H1 (cell line): ENCODE data around the gene GJB1. TPM values are rescaled to one million over a fixed set of nuclear protein-coding genes. Genes with fewer than 3 reads are reported as not detected.

Experiments
- ASH2L ChIP-seq: fragments of 200-600, 300-600 bp; sonication (generic); IDR thresholded peaks from one replicate; pipeline ENCODE4 v1.7.1; 2017; ENCODE audit warnings: low read length
- BRCA1 ChIP-seq: IDR thresholded peaks from 2 replicates; pipeline ENCODE4 v1.6.1; 2012; ENCODE audit warnings: low read depth, low read length, improper control_type of control experiment
- CHD2 ChIP-seq: IDR thresholded peaks from 2 replicates; pipeline ENCODE4 v1.6.1; 2012; ENCODE audit warnings: low read length, improper control_type of control experiment
- PHF8 ChIP-seq: fragments of 200-600 bp; sonication (generic); conservative IDR thresholded peaks from 2 replicates; pipeline ENCODE4 v1.7.1; 2012; ENCODE audit warnings: low read depth, mild to moderate bottlenecking, inconsistent platforms, low read length, moderate library complexity
- POLR2A ChIP-seq, 2 experiments: IDR thresholded peaks; 1 replicate in 1 of 2; 2 replicates in 1 of 2; pipeline ENCODE4 v1.6.1; 2011; ENCODE audit warnings: low read depth in 2 of 2, low read length in 2 of 2, mild to moderate bottlenecking in 2 of 2; ENCODE audit errors: control extremely low read depth in 1 of 2
- RXRA ChIP-seq: IDR thresholded peaks from 2 replicates; pipeline ENCODE4 v1.6.1; 2011; ENCODE audit warnings: low read depth, mild to moderate bottlenecking, low read length, moderate library complexity; ENCODE audit not compliant: insufficient read depth
- SP2 ChIP-seq: IDR thresholded peaks from 2 replicates; pipeline ENCODE4 v1.6.1; 2012; ENCODE audit warnings: mild to moderate bottlenecking, low read length, inconsistent platforms
- SUZ12 ChIP-seq: fragments of 200-600 bp; sonication (generic); IDR thresholded peaks from 2 replicates; pipeline ENCODE4 v1.6.1; 2012; ENCODE audit warnings: mild to moderate bottlenecking, inconsistent platforms, low read length, moderate library complexity, mixed read lengths
- TAF1 ChIP-seq: IDR thresholded peaks from 2 replicates; pipeline ENCODE4 v1.6.1; 2011; ENCODE audit warnings: mild to moderate bottlenecking, low read depth, low read length
- TEAD4 ChIP-seq: IDR thresholded peaks from 2 replicates; pipeline ENCODE4 v1.6.1; 2012; ENCODE audit warnings: low read depth, low read length, inconsistent platforms, mixed read lengths
- polyA plus RNA-seq, 7 experiments: library from polyadenylated mRNA; depleted of rRNA in 3 of 7; stranded (reverse) in 5 of 7; unstranded in 2 of 7; fragments of >200 nt in 5 of 7; fragments of 200-250 nt in 2 of 7; gene quantifications; 1 replicate in 5 of 7; 2 replicates in 1 of 7; 4 replicates in 1 of 7; pipeline versions ENCODE4 v1.2.1 to v1.2.3, GENCODE V29; 2011 to 2013; ENCODE audit warnings: missing spikeins in 2 of 7, mixed read lengths in 2 of 7
- total RNA-seq: library from RNA; stranded (reverse); fragmentation: NEBNext Ultra II Directional; extraction: Animal tissue kit (Norgen Biotek cat#: 25700); gene quantifications from 2 replicates; pipeline ENCODE4 v1.2.1, GENCODE V29; 2021
- TF ChIP-seq, protein P1 (sequence below): fragments of 300-600 bp; sonication (generic); IDR thresholded peaks from 2 replicates; pipeline ENCODE4 v1.7.1; 2012; ENCODE audit warnings: low read length, moderate library complexity, mild to moderate bottlenecking, inconsistent platforms; ENCODE audit not compliant: insufficient replicate concordance

GJB1 gene
- total and polyA plus RNA-seq, 2 of the 8 experiments (the other 6 are each of a cell fraction or from before 2014, with no cell fraction given), result 0.14 TPM; not detected in 1

DNA sequence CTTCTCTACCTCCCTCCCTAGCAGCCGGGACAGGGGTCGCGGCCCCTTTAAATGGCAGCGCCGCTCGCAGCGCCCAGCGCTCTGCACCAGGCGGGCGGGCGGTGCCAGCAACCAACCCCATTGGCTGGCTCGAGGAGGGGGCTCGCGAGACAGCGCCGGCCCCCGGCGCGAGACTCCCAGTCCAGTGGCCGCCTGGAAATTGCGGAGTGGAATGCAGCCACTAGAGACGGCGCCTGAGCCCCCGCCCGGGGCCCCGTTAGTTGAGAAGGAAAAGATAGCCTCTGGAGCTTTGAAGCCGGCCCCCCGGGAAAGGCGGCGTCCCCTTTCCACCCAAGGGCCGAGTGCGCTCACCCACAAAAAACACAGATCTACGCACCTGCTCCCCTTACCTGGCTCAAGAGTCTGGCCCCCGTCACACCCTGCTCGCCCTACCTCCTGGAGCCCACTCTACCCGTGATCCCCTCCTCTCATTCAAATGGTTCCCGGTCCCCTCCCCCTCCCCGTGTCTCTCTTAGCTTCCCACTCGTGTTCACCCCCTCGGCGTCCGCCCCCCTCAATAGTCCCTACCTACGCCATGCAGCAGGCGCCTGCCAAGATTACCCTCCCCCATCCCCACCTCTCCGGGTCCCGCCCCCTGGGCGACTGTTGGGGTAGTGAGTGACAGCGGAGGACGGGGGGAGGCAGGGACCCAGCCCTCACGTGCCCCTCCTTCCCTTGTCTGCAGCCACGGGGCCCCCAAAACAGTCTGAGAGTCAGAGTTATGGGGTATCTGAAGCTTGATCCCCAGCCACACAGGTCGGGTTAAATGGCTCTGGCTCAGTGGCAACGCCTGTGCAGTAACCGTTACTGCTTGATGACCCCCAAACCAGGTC, 31.3 kb downstream of the GJB1 start, which contains the start of gene ZMYM3 (continued):
- TF ChIP-seq, protein P1, sequence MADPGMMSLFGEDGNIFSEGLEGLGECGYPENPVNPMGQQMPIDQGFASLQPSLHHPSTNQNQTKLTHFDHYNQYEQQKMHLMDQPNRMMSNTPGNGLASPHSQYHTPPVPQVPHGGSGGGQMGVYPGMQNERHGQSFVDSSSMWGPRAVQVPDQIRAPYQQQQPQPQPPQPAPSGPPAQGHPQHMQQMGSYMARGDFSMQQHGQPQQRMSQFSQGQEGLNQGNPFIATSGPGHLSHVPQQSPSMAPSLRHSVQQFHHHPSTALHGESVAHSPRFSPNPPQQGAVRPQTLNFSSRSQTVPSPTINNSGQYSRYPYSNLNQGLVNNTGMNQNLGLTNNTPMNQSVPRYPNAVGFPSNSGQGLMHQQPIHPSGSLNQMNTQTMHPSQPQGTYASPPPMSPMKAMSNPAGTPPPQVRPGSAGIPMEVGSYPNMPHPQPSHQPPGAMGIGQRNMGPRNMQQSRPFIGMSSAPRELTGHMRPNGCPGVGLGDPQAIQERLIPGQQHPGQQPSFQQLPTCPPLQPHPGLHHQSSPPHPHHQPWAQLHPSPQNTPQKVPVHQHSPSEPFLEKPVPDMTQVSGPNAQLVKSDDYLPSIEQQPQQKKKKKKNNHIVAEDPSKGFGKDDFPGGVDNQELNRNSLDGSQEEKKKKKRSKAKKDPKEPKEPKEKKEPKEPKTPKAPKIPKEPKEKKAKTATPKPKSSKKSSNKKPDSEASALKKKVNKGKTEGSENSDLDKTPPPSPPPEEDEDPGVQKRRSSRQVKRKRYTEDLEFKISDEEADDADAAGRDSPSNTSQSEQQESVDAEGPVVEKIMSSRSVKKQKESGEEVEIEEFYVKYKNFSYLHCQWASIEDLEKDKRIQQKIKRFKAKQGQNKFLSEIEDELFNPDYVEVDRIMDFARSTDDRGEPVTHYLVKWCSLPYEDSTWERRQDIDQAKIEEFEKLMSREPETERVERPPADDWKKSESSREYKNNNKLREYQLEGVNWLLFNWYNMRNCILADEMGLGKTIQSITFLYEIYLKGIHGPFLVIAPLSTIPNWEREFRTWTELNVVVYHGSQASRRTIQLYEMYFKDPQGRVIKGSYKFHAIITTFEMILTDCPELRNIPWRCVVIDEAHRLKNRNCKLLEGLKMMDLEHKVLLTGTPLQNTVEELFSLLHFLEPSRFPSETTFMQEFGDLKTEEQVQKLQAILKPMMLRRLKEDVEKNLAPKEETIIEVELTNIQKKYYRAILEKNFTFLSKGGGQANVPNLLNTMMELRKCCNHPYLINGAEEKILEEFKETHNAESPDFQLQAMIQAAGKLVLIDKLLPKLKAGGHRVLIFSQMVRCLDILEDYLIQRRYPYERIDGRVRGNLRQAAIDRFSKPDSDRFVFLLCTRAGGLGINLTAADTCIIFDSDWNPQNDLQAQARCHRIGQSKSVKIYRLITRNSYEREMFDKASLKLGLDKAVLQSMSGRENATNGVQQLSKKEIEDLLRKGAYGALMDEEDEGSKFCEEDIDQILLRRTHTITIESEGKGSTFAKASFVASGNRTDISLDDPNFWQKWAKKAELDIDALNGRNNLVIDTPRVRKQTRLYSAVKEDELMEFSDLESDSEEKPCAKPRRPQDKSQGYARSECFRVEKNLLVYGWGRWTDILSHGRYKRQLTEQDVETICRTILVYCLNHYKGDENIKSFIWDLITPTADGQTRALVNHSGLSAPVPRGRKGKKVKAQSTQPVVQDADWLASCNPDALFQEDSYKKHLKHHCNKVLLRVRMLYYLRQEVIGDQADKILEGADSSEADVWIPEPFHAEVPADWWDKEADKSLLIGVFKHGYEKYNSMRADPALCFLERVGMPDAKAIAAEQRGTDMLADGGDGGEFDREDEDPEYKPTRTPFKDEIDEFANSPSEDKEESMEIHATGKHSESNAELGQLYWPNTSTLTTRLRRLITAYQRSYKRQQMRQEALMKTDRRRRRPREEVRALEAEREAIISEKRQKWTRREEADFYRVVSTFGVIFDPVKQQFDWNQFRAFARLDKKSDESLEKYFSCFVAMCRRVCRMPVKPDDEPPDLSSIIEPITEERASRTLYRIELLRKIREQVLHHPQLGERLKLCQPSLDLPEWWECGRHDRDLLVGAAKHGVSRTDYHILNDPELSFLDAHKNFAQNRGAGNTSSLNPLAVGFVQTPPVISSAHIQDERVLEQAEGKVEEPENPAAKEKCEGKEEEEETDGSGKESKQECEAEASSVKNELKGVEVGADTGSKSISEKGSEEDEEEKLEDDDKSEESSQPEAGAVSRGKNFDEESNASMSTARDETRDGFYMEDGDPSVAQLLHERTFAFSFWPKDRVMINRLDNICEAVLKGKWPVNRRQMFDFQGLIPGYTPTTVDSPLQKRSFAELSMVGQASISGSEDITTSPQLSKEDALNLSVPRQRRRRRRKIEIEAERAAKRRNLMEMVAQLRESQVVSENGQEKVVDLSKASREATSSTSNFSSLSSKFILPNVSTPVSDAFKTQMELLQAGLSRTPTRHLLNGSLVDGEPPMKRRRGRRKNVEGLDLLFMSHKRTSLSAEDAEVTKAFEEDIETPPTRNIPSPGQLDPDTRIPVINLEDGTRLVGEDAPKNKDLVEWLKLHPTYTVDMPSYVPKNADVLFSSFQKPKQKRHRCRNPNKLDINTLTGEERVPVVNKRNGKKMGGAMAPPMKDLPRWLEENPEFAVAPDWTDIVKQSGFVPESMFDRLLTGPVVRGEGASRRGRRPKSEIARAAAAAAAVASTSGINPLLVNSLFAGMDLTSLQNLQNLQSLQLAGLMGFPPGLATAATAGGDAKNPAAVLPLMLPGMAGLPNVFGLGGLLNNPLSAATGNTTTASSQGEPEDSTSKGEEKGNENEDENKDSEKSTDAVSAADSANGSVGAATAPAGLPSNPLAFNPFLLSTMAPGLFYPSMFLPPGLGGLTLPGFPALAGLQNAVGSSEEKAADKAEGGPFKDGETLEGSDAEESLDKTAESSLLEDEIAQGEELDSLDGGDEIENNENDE, result no peak
- TF ChIP-seq SP2 (no peak), POLR2A (IDR thresholded peaks at IDR 0.05; ENCODE audit: control extremely low read depth in 1 of 2, low read depth in 2 of 2, low read length in 2 of 2) (no peak), TEAD4 (no peak), ASH2L (no peak), RXRA (no peak), SUZ12 (no peak), TAF1 (peak; percentile 44; the same call in 1 of the 2 replicates), PHF8 (peak; percentile 43; the same call in 1 of the 2 replicates), BRCA1 (peak; percentile 79), CHD2 (peak; percentile 93)
